Omental fat pad (tissue), 4 donors: Measurements from ENCODE around the gene CGA. TPM values are rescaled to one million over a fixed set of nuclear protein-coding genes. Genes with fewer than 3 reads are reported as not detected.

Experiments
- ATAC-seq: fragments of 150-250 bp; one replicate; pipeline ENCODE4 v1.9.1; 2016; ENCODE audit warnings: mild to moderate bottlenecking, moderate library complexity; ENCODE audit not compliant: low FRiP score
- DNase-seq: peaks from one replicate; pipeline ENCODE4 v3.0.0-alpha.2; 2019; ENCODE audit warnings: low spot score
- total RNA-seq, 4 donors: library from RNA; depleted of rRNA; stranded (reverse); fragments of >200 nt; gene quantifications; one replicate each; pipeline ENCODE4 v1.1.0, GENCODE V29; 2016
- TF ChIP-seq, protein P1 (sequence below), 3 donors: fragments of 450-650 bp; IDR thresholded peaks; one replicate each; pipeline ENCODE4 v1.5.1; 2016 to 2017; ENCODE audit warnings: antibody characterized with exemption in 3 of 3, mild to moderate bottlenecking in 3 of 3, moderate library complexity in 2 of 3

CGA gene
- total RNA-seq, 4 donors from 2014 or later = not detected

GRCh38 chr6:87071683-87072082 lies 23.2 kb downstream of the CGA start:
- no peak for DNase-seq
- TF ChIP-seq, protein P1, sequence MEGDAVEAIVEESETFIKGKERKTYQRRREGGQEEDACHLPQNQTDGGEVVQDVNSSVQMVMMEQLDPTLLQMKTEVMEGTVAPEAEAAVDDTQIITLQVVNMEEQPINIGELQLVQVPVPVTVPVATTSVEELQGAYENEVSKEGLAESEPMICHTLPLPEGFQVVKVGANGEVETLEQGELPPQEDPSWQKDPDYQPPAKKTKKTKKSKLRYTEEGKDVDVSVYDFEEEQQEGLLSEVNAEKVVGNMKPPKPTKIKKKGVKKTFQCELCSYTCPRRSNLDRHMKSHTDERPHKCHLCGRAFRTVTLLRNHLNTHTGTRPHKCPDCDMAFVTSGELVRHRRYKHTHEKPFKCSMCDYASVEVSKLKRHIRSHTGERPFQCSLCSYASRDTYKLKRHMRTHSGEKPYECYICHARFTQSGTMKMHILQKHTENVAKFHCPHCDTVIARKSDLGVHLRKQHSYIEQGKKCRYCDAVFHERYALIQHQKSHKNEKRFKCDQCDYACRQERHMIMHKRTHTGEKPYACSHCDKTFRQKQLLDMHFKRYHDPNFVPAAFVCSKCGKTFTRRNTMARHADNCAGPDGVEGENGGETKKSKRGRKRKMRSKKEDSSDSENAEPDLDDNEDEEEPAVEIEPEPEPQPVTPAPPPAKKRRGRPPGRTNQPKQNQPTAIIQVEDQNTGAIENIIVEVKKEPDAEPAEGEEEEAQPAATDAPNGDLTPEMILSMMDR (IDR thresholded peaks at IDR 0.05) = no peak
- no peak for ATAC-seq

- ATAC-seq (no peak), DNase-seq (no peak)
- TF ChIP-seq, protein P1 (IDR thresholded peaks at IDR 0.05) = no peak
Measured at GRCh38 chr6:87070741-87071140, 24.2 kb downstream of the CGA start.

- ATAC-seq (no peak), DNase-seq (no peak)
- TF ChIP-seq, protein P1 (IDR thresholded peaks at IDR 0.05) = no peak
Measured at GRCh38 chr6:87068795-87069194, 26.1 kb downstream of the CGA start.

GRCh38 chr6:87066449-87067333 lies 28.2 kb downstream of the CGA start:
- TF ChIP-seq, protein P1 (IDR thresholded peaks at IDR 0.05) = no peak
- no peak for ATAC-seq
- no peak for DNase-seq

GRCh38 chr6:87065117-87065516 lies 29.8 kb downstream of the CGA start:
- no peak for ATAC-seq
- no peak for DNase-seq
- TF ChIP-seq, protein P1 (IDR thresholded peaks at IDR 0.05) = no peak

DNA sequence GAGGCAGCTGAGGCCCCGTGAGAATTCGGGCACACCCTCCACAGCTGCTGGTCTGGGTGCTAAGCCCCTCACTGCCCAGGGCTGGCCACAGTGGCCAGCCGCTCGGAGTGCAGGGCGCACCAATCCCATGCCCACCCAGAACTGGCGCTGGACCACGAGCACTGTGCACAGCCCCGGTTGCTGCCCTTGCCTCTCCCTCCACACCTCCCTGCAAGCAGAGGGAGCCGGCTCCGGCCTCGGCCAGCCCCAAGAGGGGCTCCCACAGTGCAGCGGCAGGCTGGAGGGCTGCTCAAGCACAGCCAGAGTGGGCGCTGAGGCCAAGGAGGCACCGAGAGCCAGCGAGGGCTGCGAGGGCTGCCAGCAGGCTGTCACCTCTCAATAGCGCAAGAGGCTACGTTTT lies 35.0 kb downstream of the CGA start:
- DNase-seq (no peak), ATAC-seq (no peak)
- TF ChIP-seq, protein P1 (IDR thresholded peaks at IDR 0.05) = no peak
